ENCODE data around the gene PRMT1.

PRMT1 gene

GRCh38 chr19:49658139-49658517, 18.9 kb upstream of the PRMT1 start:
- H3K4me1 ChIP-seq, result no peaks in the 10 kb centered on the region
- H2AFZ ChIP-seq, result no peak overlapping the region
- H3K79me2 ChIP-seq, result peaks cover 2% of the 10 kb centered on the region
- no peak overlapping the region for H3K27ac ChIP-seq
- no peaks in the 10 kb centered on the region for H3K27me3 ChIP-seq (ENCODE audit: control insufficient read depth, insufficient read depth, low read length)
- H3K4me3 ChIP-seq (ENCODE audit: low read depth, low read length), result no peak overlapping the region
- H3K9me3 ChIP-seq (ENCODE audit: control insufficient read depth, low read length), result no peaks in the 10 kb centered on the region
- H3K4me2 ChIP-seq (ENCODE audit: low read length), result no peak overlapping the region
- TF ChIP-seq, protein P1, sequence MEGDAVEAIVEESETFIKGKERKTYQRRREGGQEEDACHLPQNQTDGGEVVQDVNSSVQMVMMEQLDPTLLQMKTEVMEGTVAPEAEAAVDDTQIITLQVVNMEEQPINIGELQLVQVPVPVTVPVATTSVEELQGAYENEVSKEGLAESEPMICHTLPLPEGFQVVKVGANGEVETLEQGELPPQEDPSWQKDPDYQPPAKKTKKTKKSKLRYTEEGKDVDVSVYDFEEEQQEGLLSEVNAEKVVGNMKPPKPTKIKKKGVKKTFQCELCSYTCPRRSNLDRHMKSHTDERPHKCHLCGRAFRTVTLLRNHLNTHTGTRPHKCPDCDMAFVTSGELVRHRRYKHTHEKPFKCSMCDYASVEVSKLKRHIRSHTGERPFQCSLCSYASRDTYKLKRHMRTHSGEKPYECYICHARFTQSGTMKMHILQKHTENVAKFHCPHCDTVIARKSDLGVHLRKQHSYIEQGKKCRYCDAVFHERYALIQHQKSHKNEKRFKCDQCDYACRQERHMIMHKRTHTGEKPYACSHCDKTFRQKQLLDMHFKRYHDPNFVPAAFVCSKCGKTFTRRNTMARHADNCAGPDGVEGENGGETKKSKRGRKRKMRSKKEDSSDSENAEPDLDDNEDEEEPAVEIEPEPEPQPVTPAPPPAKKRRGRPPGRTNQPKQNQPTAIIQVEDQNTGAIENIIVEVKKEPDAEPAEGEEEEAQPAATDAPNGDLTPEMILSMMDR (IDR thresholded peaks at IDR 0.05), result no peak
- no peak overlapping the region for H3K9ac ChIP-seq
- no peaks in the 10 kb centered on the region for H3K36me3 ChIP-seq (ENCODE audit: control insufficient read depth, insufficient read depth, low read length)

DNA sequence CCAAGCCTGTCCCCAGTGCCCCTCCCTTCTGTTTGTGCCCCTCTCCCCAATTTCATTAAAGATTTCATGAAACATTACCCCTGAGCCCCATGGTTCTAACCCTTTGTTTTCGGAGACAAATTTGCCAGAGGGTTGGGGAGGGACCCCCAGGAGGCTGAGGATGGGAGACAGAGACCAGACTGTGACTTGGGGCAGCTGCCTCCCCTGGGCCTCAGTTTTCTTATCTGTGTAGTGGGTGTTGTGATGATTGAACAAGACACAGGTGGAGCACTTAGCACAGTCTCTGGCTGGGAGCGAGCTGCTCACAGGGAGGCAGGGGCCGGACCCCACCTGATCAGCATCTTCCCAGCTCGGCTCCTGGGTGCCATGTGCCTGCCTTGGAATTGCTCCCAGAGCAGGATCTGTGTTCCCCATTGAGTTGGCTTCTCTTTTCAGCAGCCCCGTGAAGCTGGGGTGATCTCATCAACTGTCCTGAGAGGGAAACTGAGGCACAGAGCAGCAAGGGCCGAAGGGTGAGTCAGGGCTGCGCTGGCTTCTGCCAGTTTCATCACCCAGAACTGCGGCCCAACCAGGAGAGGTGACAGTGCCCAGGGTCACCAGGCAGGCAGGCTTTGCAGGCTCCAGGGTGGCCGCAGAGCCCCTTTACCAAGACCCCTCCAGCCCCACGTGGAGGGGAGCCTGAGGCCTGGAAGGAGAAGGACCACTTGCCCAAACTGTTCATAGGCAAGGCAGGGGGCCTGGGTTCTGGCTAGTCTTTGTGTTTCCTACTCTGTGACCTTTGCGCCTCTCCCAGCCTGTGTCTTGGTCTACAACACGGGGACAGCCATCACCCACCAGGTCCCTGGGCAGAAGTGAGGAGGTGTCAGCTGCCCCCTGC, 18.3 kb upstream of the PRMT1 start:
- Histone ChIP-seq H3K4me1 (no peaks in the 10 kb centered on the region), H3K4me3 (ENCODE audit: low read depth, low read length) (no peak overlapping the region), H3K36me3 (ENCODE audit: control insufficient read depth, insufficient read depth, low read length) (no peaks in the 10 kb centered on the region), H3K4me2 (ENCODE audit: low read length) (no peak overlapping the region), H3K9me3 (ENCODE audit: control insufficient read depth, low read length) (no peaks in the 10 kb centered on the region), H3K9ac (no peak overlapping the region), H3K79me2 (no peaks in the 10 kb centered on the region), H2AFZ (no peak overlapping the region), H3K27ac (no peak overlapping the region), H3K27me3 (ENCODE audit: control insufficient read depth, insufficient read depth, low read length) (no peaks in the 10 kb centered on the region)
- TF ChIP-seq, protein P1 (IDR thresholded peaks at IDR 0.05), result no peak

DNA sequence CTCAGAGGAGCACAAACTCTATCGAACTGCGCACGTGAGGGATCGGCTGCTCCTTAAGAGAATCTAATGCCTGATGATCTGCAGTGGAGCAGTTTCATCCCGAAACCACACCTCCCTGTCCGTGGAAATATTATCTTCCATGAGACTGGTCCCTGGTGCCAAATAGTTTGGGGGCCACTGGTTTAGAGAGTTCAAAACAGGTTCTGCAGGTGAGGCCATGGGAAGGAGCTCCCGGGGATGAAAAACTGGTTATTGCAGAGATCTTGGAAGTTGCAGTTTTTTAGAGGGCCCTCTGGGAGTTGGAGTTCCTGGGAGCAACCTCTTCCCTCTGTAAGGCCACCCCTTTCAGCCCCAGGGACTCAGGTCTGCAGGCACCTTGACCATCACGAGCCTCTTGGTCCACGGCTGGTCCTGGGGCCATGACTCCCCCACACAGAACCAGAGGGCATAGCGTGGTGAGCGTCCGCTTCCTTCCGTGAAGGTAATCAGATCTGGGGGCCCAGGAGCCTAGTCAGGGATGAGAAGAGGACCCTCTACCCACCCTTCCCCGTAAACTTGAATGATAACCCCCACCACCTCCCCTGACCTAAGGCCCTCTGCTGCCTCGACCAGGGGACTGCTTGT, 16.6 kb upstream of the PRMT1 start:
- TF ChIP-seq, protein P1 (IDR thresholded peaks at IDR 0.05), result no peak
- H3K27me3 ChIP-seq (ENCODE audit: control insufficient read depth, insufficient read depth, low read length), result no peaks in the 10 kb centered on the region
- no peaks in the 10 kb centered on the region for H3K4me1 ChIP-seq
- H3K27ac ChIP-seq, result no peak overlapping the region
- no peak overlapping the region for H3K9ac ChIP-seq
- H3K36me3 ChIP-seq (ENCODE audit: control insufficient read depth, insufficient read depth, low read length), result no peaks in the 10 kb centered on the region
- H2AFZ ChIP-seq, result no peak overlapping the region
- H3K4me2 ChIP-seq (ENCODE audit: low read length), result no peak overlapping the region
- H3K79me2 ChIP-seq, result no peaks in the 10 kb centered on the region
- H3K9me3 ChIP-seq (ENCODE audit: control insufficient read depth, low read length), result no peaks in the 10 kb centered on the region
- H3K4me3 ChIP-seq (ENCODE audit: low read depth, low read length), result no peak overlapping the region

DNA sequence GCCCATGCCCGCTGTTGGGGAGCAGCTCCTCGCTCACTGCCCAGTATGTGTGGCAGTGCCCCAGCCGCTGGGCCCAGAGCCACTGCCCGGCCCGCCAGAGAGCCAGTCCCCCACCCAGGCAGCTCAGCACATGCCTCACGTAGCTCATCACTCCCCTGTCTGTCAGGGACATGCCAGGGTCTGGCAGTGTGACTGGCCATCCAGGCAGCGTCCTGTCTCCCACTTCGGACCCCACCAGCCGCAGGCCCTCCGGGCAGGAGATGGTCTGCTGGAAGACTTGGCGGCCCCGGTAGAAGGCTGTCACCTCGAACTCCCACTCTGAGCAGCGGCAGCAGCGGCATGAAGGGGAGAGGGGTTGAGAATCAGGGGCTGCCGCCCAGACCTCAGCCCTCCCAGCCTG, 15.1 kb upstream of the PRMT1 start:
- no peak overlapping the region for H3K4me2 ChIP-seq (ENCODE audit: low read length)
- H3K27me3 ChIP-seq (ENCODE audit: control insufficient read depth, insufficient read depth, low read length), result no peaks in the 10 kb centered on the region
- H3K4me3 ChIP-seq (ENCODE audit: low read depth, low read length), result no peak overlapping the region
- no peaks in the 10 kb centered on the region for H3K36me3 ChIP-seq (ENCODE audit: control insufficient read depth, insufficient read depth, low read length)
- H2AFZ ChIP-seq, result no peak overlapping the region
- TF ChIP-seq, protein P1 (IDR thresholded peaks at IDR 0.05), result no peak
- no peak overlapping the region for H3K9ac ChIP-seq
- H3K4me1 ChIP-seq, result no peaks in the 10 kb centered on the region
- no peak overlapping the region for H3K27ac ChIP-seq
- H3K9me3 ChIP-seq (ENCODE audit: control insufficient read depth, low read length), result no peaks in the 10 kb centered on the region
- H3K79me2 ChIP-seq, result no peaks in the 10 kb centered on the region
